ENCODE results near the gene ANAPC2.

- TF ChIP-seq CTCF (IDR thresholded peaks at IDR 0.05 in 8 of 11, conservative IDR thresholded peaks at IDR 0.05 in 3 of 11), result no peak
- no peak for TF ChIP-seq POLR2A (IDR thresholded peaks at IDR 0.05)
- TF ChIP-seq POLR2AphosphoS5 (IDR thresholded peaks at IDR 0.05), result no peak
Observed at GRCh38 chr9:137141050-137141810, 47.1 kb downstream of the ANAPC2 start.

All from spleen (tissue), 7 donors.